DOHH2 (cell line): ENCODE results near the gene ALPL.

ENCODE experiments used
- EZH2phosphoT487 ChIP-seq: fragments of 200-600 bp; sonication (generic); IDR thresholded peaks from 2 replicates; pipeline ENCODE4 v1.6.1; 2017; ENCODE audit warnings: borderline replicate concordance, mild to moderate bottlenecking, antibody characterized with exemption, low read length, moderate library complexity, mixed read lengths
- TF ChIP-seq, protein P1 (sequence below): fragments of 200-600 bp; sonication (generic); IDR thresholded peaks from one replicate; pipeline ENCODE4 v1.5.1; 2014; ENCODE audit warnings: antibody characterized with exemption, mild to moderate bottlenecking, low read depth, low read length; ENCODE audit not compliant: poor library complexity, severe bottlenecking

DNA sequence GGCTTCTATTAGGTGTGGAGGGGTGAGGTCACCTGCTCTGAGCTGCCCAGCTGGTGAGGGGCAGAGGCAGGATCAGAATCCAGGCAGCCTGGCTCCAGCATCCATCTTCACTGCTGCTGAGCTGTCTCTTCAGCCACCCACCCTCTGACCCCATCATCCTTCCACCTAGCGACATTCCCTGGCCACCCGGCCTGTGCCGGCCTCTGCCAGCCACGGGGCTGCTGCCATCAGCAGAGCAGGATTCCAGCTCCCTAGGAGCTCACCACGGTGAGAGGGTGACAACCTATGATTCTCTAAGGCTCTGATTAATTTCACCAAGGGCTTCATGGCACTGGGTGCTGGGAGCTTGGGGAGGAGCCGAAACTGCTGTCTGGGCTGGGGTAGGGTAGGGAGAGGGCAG lies 32.1 kb downstream of the ALPL start:
- no peak for TF ChIP-seq EZH2phosphoT487
- TF ChIP-seq, protein P1, sequence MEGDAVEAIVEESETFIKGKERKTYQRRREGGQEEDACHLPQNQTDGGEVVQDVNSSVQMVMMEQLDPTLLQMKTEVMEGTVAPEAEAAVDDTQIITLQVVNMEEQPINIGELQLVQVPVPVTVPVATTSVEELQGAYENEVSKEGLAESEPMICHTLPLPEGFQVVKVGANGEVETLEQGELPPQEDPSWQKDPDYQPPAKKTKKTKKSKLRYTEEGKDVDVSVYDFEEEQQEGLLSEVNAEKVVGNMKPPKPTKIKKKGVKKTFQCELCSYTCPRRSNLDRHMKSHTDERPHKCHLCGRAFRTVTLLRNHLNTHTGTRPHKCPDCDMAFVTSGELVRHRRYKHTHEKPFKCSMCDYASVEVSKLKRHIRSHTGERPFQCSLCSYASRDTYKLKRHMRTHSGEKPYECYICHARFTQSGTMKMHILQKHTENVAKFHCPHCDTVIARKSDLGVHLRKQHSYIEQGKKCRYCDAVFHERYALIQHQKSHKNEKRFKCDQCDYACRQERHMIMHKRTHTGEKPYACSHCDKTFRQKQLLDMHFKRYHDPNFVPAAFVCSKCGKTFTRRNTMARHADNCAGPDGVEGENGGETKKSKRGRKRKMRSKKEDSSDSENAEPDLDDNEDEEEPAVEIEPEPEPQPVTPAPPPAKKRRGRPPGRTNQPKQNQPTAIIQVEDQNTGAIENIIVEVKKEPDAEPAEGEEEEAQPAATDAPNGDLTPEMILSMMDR: no peak
